ENCODE data around the gene TEC.
"Not testable (repeated sequence)": the region's sequence is repeated elsewhere in the genome, so short reads cannot be mapped to it uniquely, and the experiment has no call there.

The TEC gene

GRCh38 chr4:48193921-48194468 lies 75.6 kb downstream of the TEC start:
- DNase-seq: no peak

GRCh38 chr4:48193096-48193836 lies 76.4 kb downstream of the TEC start:
- DNase-seq: no peak

DNA sequence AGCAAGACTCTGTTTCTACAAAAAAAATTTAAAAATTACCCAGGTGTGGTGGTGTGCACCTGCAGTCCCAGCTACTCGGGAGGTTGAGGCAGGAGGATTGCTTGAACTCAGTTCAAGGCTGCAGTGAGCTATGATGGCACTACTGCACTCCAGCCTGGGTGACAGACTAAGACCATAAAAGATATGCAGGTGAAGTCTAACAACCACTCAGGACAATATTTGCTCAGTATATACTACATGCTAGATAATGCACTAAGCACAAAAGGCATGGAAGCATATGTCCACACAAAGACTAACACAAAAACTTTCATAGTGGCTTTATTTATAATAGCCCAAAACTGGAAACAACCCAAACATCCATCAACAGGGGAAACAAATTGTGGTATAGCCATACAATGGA lies 77.9 kb downstream of the TEC start:
- no peak for DNase-seq

GRCh38 chr4:48190839-48191238 lies 78.8 kb downstream of the TEC start:
- no peak for DNase-seq

DNA sequence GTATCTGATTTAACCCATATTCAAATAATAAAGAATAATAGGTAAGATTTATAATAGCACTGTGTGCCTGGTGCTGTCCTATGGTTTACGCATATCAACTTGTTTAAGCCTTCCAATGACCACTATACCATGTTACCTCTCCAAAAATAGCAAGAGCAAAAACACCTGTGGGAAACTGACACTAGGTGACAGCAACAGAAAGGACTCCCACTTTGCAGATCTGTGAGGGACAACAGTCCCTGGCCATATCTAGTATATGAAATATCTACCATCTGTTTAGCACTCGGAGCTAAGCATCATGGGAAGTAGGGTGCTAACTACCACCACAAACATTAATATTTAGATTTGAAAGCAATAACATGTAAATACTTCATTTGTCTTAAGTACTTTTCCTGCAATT lies 79.9 kb downstream of the TEC start:
- no peak for DNase-seq

DNA sequence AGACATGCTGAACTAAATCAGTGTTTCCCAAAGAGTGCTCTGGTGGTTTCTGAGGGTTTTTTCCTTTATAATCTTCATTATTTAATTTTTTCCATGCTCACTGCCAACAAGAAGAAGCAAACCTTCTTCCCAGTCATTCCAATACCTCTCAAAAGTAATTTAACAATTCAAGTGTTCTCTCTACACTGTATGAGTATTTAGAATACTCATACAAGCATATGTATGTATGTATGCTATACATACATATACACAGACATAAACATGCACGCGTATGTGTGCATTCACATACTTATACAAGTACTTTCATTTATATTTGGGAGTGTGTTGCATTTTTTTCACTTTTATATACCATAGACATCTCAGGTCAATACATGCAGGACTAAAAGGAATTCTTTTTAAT lies 81.2 kb downstream of the TEC start:
- no peak for DNase-seq

GRCh38 chr4:48187813-48188212 lies 81.8 kb downstream of the TEC start:
- no peak for DNase-seq

DNA sequence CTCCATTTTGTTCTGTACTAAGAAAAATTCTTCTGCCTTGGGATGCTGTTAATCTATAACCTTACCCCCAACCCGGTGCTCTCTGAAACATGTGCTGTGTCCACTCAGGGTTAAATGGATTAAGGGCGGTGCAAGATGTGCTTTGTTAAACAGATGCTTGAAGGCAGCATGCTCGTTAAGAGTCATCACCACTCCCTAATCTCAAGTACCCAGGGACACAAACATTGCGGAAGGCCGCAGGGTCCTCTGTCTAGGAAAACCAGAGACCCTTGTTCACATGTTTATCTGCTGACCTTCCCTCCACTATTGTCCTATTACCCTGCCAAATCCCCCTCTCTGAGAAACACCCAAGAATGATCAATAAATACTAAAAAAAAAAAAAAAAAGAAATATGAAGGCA lies 82.6 kb downstream of the TEC start:
- DNase-seq: not testable (repeated sequence)

- DNase-seq: not testable (repeated sequence)
These were observed 83.2 kb downstream of the TEC start for GRCh38 chr4:48186394-48186793.

DNA sequence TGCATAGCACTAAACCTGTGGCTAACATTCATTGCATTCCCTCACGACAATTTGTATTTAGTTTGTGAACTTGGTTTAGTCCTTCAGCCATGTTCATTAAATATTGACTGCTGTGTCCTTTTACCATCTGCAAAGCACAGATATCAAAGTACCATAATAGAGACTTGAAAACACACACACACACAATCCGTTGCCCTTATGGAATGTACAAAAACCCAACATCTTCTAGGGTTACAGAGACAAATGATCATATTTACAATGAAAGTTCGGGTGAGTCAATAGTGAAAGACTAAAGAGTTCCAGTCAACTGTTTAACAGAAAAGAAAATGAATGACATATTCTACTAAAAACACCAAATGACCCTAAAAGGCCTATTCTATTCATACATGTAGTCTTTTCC lies 84.8 kb downstream of the TEC start:
- DNase-seq: no peak

GRCh38 chr4:48180234-48180633 lies 89.4 kb downstream of the TEC start:
- no peak for DNase-seq

DNA sequence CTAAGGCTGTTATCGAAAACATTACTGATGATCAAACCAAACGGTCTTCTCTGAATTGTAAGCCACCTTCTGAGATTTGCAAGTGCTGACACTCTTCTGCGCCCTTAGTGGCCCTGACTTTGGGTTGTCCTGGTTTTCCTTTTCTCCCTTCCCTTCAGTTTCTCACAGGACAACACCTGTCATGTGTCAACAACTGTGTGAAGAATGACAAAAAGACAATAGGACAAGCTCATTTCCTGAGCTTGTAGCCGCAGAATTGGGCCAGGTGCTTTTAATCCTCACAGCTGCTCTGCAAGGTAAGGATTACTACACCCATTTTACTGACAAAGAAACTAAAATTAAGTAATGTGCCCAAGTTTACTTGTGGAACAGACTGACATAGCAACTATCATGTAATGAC lies 90.7 kb downstream of the TEC start:
- no peak for DNase-seq

- no peak for DNase-seq
These were observed 93.8 kb downstream of the TEC start for GRCh38 chr4:48175806-48176205.

DNA sequence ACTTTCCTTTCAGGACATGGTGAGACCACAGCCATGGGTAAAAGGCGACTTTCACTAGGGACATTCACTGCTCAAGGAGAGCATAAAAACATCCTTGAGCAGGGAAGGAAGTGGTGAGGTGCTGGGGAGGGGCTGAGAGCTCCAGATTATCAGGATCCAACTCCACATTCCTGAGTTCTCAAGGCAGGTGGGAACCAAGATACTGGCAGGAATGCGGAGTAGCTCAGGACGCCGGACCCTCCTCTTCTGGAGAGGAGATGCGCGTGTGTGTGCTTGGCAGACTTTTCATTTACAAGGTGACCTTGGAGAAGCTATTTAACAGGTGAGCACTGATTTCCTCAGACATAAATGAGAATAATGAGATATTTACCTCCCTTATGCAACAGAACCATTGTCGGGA lies 94.3 kb downstream of the TEC start:
- DNase-seq: no peak

DNA sequence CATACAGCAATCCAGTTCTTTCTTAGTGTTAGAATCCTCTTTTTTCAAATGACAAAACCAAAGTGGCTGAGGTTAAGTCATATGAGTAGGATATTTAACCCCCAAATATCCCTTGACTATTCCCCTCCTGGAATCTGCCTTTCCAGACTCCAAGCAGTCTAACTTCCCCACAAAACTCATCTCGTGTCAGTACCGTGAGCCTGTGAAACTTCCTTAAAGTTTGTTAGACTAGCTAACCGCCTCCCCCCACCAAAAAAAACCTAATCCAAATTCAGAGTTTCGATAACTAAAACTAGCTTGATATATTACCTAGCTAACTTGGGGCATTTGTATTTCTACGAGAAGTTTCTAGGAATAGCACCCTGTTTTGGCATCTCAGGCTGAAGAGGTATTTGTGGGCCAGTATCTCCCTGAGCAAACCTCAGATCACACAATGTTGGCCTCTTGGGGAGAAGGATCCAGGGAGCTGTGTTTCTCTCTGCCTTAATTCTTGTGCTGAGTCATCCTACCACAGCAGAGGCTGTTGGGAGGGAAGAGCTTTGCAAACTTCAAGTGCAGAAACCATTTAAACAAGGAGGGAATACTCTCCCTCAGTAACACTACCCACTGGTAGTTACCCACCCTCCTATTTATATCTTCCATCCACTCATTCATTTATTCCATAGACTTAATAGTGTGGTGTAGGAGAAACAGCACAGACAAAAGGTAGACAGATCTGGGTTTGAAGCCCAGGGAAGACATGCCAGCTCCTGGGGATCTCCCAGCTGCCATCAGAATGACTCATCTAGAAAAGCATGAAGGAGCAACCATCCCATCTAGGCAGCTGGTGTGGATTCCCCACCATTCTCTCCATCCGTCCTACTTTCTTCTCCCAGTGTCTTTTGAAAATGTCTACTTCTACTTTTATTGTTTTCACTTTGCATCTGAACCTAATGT lies 96.3 kb downstream of the TEC start:
- no peak for DNase-seq

DNA sequence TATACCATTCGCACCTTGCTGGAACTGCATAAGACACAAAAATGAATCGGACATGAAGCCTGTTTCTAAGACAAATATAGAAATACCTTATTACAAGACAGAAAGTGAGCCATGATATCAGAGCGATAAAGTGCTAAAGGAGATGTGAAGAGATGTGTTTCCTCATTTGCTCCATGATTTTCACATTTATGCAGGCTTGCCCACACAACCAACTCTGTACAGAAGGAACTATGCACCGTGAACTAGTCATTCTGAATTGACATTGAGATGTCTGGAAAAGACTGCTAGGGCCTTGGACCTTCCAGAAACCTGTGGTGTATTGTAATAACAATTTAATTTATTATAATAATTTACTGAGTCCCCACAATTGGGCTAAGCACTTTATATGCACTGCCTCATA lies 97.0 kb downstream of the TEC start:
- DNase-seq: no peak

DNA sequence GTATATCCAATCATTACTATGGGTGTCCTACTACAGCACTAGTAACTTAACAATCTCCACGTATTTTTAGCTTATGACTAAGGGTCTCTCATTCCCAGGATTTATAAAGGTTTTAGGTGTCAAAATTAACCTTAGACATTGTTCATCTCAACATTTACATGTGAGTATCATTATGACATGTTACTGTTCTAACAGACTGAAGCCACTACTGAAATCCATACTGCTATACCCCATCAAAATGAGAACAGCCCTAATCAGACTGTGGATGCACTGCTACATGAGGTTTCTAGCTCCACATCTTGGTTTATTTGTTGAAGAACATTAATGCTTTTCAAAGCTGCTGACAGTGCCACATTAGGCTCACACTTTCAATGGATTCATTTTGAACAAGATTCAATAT lies 100.0 kb downstream of the TEC start:
- no peak for DNase-seq

GRCh38 chr4:48167538-48168263 lies 101.9 kb downstream of the TEC start:
- DNase-seq: no peak

DNA sequence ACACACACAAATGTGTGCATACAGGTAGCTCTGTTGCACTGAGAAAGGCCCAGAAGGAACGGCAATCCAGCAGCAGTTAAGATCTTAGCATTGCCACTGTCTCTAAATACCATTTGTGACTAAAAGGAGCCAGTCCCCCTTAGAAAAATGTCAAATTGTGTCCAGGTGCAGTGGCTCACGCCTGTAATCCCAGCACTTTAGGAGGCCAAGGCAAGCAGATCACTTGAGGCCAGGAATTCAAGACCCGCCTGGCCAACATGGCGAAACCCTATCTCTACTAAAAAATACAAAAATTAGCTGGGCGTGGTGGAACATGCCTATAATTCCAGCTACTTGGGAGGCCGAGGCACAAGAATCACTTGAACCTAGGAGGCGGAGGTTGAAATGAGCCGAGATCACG lies 105.1 kb downstream of the TEC start:
- DNase-seq: not testable (repeated sequence)

- no peak for DNase-seq
These were observed 105.9 kb downstream of the TEC start for GRCh38 chr4:48163746-48164145.

DNA sequence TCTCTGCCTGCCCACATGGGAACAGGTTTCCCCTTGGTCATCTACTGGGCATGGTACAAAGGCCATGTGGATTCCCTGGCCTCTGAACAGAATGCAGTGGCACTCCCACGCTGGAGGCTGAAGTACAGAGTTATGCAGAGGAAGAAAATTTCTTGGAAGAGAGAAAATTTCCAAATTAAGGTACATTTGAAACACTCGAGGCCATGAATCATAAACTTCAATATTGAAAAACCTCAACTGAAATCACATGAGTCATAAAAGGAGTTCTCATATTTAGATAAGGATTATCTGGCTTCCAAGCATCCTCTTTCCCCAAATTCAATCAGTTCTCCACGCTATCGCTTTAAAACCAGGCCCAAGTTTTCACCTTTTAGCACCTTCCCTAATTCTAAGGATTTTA lies 107.5 kb downstream of the TEC start:
- no peak for DNase-seq

- DNase-seq: no peak
These were observed 112.4 kb downstream of the TEC start for GRCh38 chr4:48157271-48157670.

DNA sequence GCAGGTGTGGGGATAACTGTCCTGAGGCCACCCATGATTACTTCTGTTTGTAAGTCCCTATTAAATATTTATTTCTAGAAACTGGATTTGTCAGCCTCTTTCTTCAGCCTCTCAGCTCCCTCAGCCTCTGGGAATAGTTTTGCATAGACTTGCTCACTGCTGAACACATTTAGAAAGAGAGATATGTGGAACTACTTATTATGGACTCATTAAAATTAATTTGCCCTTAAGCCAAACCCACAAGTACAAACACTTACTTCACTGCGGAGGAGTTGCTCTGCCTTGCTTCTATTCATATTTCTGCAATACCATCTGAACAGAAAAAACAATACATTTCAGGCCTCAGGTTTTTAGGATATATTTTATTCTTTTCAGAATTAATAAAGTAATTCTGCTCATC lies 113.2 kb downstream of the TEC start:
- no peak for DNase-seq
